ENCODE measurements around the gene FADD. TPM values are rescaled to one million over a fixed set of nuclear protein-coding genes. Genes with fewer than 3 reads are reported as not detected.

The FADD gene
- total RNA-seq, 1 donor: 53.2 TPM

DNA sequence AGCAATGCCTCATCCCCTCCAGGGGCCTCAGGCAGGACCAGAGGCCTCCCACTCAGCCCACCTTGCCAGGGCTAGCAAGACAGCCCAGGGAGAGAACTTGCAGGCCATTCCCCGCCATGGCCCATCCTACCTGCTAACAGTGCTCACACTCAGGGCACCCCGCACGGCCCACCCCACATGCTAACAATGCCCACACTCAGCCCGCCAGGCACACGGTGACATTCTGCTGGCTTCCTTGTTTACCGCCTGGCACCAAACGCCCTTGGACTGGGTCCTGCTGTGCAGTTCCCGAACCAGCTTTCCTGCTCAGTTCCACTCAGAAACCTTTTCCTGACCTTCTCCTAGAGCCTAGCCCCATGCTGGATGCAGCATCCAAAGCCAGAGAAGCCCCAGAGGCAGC is 33.5 kb upstream of the FADD start:
- no peaks in the 10 kb centered on the region for H3K79me2 ChIP-seq (ENCODE audit: insufficient read depth, low read length)
- peak; percentile 31 for DNase-seq (ENCODE audit: insufficient read length, low spot score, missing footprints)

GRCh38 chr11:70170596-70171210 is 32.4 kb upstream of the FADD start:
- no peaks in the 10 kb centered on the region for H3K27me3 ChIP-seq (ENCODE audit: insufficient read depth, low read length)
- H2AFZ ChIP-seq (ENCODE audit: low read length): no peak overlapping the region
- no peaks in the 10 kb centered on the region for H3K36me3 ChIP-seq (ENCODE audit: insufficient read depth, low read length)
- H3K79me2 ChIP-seq (ENCODE audit: insufficient read depth, low read length): no peaks in the 10 kb centered on the region
- no peaks in the 10 kb centered on the region for H3K9me3 ChIP-seq (ENCODE audit: low read depth, low read length)
- TF ChIP-seq, protein P1, sequence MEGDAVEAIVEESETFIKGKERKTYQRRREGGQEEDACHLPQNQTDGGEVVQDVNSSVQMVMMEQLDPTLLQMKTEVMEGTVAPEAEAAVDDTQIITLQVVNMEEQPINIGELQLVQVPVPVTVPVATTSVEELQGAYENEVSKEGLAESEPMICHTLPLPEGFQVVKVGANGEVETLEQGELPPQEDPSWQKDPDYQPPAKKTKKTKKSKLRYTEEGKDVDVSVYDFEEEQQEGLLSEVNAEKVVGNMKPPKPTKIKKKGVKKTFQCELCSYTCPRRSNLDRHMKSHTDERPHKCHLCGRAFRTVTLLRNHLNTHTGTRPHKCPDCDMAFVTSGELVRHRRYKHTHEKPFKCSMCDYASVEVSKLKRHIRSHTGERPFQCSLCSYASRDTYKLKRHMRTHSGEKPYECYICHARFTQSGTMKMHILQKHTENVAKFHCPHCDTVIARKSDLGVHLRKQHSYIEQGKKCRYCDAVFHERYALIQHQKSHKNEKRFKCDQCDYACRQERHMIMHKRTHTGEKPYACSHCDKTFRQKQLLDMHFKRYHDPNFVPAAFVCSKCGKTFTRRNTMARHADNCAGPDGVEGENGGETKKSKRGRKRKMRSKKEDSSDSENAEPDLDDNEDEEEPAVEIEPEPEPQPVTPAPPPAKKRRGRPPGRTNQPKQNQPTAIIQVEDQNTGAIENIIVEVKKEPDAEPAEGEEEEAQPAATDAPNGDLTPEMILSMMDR (IDR thresholded peaks at IDR 0.05; ENCODE audit: extremely low read depth, low read depth, low read length): no peak
- H3K4me1 ChIP-seq (ENCODE audit: insufficient read depth, low read length): no peaks in the 10 kb centered on the region
- no peak overlapping the region for H3K4me3 ChIP-seq (ENCODE audit: insufficient read depth, low read length)
- H3K27ac ChIP-seq (ENCODE audit: low read depth, low read length): no peak overlapping the region
- no peaks in the 10 kb centered on the region for H4K20me1 ChIP-seq (ENCODE audit: insufficient read depth, low read length)
- no peak overlapping the region for H3K4me2 ChIP-seq (ENCODE audit: insufficient read depth, low read length)
- DNase-seq (ENCODE audit: insufficient read length, low spot score, missing footprints): peak; percentile 67

More for the DNA sequence above, 33.5 kb upstream of the FADD start:
- no peak overlapping the region for H3K4me2 ChIP-seq (ENCODE audit: insufficient read depth, low read length)
- no peaks in the 10 kb centered on the region for H3K9me3 ChIP-seq (ENCODE audit: low read depth, low read length)
- H4K20me1 ChIP-seq (ENCODE audit: insufficient read depth, low read length): no peaks in the 10 kb centered on the region
- no peak overlapping the region for H3K4me3 ChIP-seq (ENCODE audit: insufficient read depth, low read length)
- H2AFZ ChIP-seq (ENCODE audit: low read length): no peak overlapping the region
- H3K27ac ChIP-seq (ENCODE audit: low read depth, low read length): no peak overlapping the region
- H3K27me3 ChIP-seq (ENCODE audit: insufficient read depth, low read length): no peaks in the 10 kb centered on the region
- TF ChIP-seq, protein P1 (IDR thresholded peaks at IDR 0.05; ENCODE audit: extremely low read depth, low read depth, low read length): no peak
- H3K36me3 ChIP-seq (ENCODE audit: insufficient read depth, low read length): no peaks in the 10 kb centered on the region
- no peaks in the 10 kb centered on the region for H3K4me1 ChIP-seq (ENCODE audit: insufficient read depth, low read length)

- Histone ChIP-seq H3K4me1 (ENCODE audit: insufficient read depth, low read length) (no peaks in the 10 kb centered on the region), H4K20me1 (ENCODE audit: insufficient read depth, low read length) (no peaks in the 10 kb centered on the region), H3K4me3 (ENCODE audit: insufficient read depth, low read length) (no peak overlapping the region), H3K4me2 (ENCODE audit: insufficient read depth, low read length) (no peak overlapping the region), H3K27ac (ENCODE audit: low read depth, low read length) (no peak overlapping the region), H3K36me3 (ENCODE audit: insufficient read depth, low read length) (no peaks in the 10 kb centered on the region), H2AFZ (ENCODE audit: low read length) (no peak overlapping the region), H3K9me3 (ENCODE audit: low read depth, low read length) (no peaks in the 10 kb centered on the region), H3K79me2 (ENCODE audit: insufficient read depth, low read length) (no peaks in the 10 kb centered on the region), H3K27me3 (ENCODE audit: insufficient read depth, low read length) (no peaks in the 10 kb centered on the region)
- DNase-seq (ENCODE audit: insufficient read length, low spot score, missing footprints): peak; percentile 89
- TF ChIP-seq, protein P1 (IDR thresholded peaks at IDR 0.05; ENCODE audit: extremely low read depth, low read depth, low read length): no peak
These were observed 30.1 kb upstream of the FADD start for GRCh38 chr11:70173018-70173417.

GRCh38 chr11:70174547-70175235 is 28.4 kb upstream of the FADD start:
- no peaks in the 10 kb centered on the region for H3K4me1 ChIP-seq (ENCODE audit: insufficient read depth, low read length)
- DNase-seq (ENCODE audit: insufficient read length, low spot score, missing footprints): peak; percentile 46
- no peak overlapping the region for H3K27ac ChIP-seq (ENCODE audit: low read depth, low read length)
- no peak overlapping the region for H3K4me3 ChIP-seq (ENCODE audit: insufficient read depth, low read length)
- H3K79me2 ChIP-seq (ENCODE audit: insufficient read depth, low read length): no peaks in the 10 kb centered on the region
- no peak overlapping the region for H2AFZ ChIP-seq (ENCODE audit: low read length)
- H3K4me2 ChIP-seq (ENCODE audit: insufficient read depth, low read length): no peak overlapping the region
- H3K27me3 ChIP-seq (ENCODE audit: insufficient read depth, low read length): no peaks in the 10 kb centered on the region
- H4K20me1 ChIP-seq (ENCODE audit: insufficient read depth, low read length): no peaks in the 10 kb centered on the region
- no peaks in the 10 kb centered on the region for H3K36me3 ChIP-seq (ENCODE audit: insufficient read depth, low read length)
- H3K9me3 ChIP-seq (ENCODE audit: low read depth, low read length): no peaks in the 10 kb centered on the region
- TF ChIP-seq, protein P1 (IDR thresholded peaks at IDR 0.05; ENCODE audit: extremely low read depth, low read depth, low read length): no peak

Measured in osteoblast (primary cell).